Measurements from ENCODE around the gene SPEM1. TPM values are rescaled to one million over a fixed set of nuclear protein-coding genes. Genes with fewer than 3 reads are reported as not detected.

The SPEM1 gene
- total RNA-seq, 2 experiments from 2014 or later: 0.36 TPM; not detected in 1

DNA sequence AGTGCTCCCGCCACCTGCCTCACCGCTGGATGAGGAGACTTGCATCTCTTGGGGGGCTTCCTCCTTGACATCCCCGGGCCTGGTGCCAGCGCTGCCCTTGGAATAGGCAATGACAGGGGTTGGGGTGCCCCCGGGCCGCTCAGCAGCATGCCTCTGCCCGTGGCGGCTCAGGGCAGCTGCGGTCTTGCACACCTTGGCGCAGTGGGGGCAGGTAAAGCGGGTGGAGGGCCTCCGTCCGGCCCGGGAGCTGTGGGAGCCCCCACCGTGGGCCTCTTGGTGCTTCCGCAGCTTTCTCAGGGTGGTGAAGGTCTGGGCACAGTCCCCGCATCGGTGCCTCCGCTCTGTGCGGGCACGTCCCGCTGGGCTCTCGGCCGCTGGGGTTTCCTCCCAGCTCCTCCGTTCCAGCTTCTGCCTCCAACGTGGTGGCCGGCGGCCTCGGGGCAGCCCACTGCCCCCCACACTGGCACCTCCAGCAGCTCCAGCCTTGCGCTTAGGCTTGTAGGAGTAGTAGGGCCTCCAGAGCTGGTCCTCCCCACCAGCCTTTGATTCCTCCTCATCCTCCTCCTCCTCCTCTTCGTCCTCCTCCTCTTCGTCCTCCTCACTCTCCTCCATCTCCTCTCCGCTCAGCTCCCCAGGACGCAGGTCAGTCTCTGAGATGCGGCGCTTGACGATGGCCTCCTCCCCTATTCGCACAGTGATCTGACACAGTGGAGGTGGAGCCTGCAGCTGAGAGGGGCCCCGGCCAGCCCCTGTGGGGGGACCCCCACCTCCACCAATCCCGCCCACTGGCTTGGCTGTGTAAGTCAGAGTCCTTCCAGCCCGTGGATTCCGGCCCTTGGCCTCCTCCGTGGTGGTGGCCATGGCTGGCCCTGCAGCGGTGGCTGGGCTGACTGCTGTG, 42.6 kb downstream of the SPEM1 start:
- POLR2A ChIA-PET: interaction anchor here (0.6 to 16.3 kb wide), 6 partner anchors 8 to 150 kb away, joined by 3 to 122 read pairs (median 6); partner anchors contain the start of genes POLR2A and ZBTB4
- ATAC-seq (no peak), DNase-seq (no peak)
- no peak overlapping the region for H3K27ac Mint-ChIP-seq
- no peaks in the 10 kb centered on the region for H3K27me3 Mint-ChIP-seq
- no peaks in the 10 kb centered on the region for H3K9me3 Mint-ChIP-seq
- H3K36me3 Mint-ChIP-seq (ENCODE audit: low read depth): peaks cover 21% of the 10 kb centered on the region
- peaks cover 13% of the 10 kb centered on the region for H3K4me1 Mint-ChIP-seq (ENCODE audit: low read depth)
- H3K4me3 Mint-ChIP-seq: no peak overlapping the region
- intact Hi-C loops (cut with micrococcal nuclease): no loop called here
- no peak for TF ChIP-seq CTCF (IDR thresholded peaks at IDR 0.05)
- CTCF ChIA-PET: interaction anchor here (0.9 kb wide), 1 partner anchor 98 kb away, joined by 3 read pairs; no protein-coding TSS in a partner anchor

DNA sequence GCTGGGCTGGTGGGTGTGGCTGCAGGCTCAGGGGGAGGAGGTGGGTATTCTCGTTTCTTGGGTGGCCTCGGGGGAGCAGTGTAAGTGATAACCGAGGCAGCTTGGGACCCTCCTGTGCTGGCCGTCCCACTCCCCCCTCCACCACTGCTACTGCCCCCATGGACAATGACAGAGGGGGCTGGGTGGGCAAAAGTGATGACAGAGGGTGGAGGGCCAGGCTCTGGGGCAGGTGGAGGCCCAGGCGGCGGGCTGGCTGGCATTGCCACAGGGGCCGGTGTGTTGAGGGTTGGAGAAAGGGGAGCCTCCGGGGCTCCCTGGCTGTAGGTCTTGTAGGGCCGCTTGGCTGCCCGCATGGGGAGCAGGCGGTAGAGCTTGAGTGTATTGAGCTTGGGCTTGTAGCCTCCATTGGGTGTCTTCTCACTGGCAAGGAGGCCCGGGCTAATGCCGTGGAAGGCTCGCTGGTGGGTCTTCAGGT, 43.3 kb downstream of the SPEM1 start:
- no peak overlapping the region for H3K4me3 Mint-ChIP-seq

DNA sequence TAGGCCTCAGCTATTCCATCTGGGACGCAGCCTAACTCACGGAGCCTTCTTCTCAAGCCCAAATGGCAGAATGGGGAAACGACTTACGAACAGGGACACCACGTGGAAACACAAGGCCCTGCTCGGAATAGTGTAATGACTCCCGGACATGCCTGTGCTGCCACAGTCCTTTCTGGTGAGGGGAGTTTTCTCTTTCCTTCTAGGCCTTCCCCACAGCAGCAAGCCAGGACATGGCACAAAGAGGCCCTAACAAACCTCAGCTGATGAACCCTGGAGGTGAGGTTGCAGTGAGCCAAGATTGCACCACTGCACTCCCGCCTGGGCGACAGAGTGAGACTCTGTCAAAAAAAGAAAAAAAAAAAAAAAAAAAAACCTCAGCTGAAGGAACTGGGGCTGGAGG, 44.0 kb downstream of the SPEM1 start:
- DNase-seq (no peak), ATAC-seq (no peak)
- no peak overlapping the region for H3K27ac Mint-ChIP-seq
- POLR2A ChIA-PET: interaction anchor here (1.0 to 16.3 kb wide), 3 partner anchors 9 to 20 kb away, joined by 3 to 122 read pairs (median 9); partner anchors contain the start of gene ZBTB4
- no peaks in the 10 kb centered on the region for H3K27me3 Mint-ChIP-seq
- no peak for TF ChIP-seq CTCF (IDR thresholded peaks at IDR 0.05)
- H3K4me1 Mint-ChIP-seq (ENCODE audit: low read depth): peaks cover 20% of the 10 kb centered on the region
- intact Hi-C loops (cut with micrococcal nuclease): no loop called here
- H3K4me3 Mint-ChIP-seq: no peak overlapping the region
- CTCF ChIA-PET: no interaction called here
- peaks cover 18% of the 10 kb centered on the region for H3K36me3 Mint-ChIP-seq (ENCODE audit: low read depth)
- H3K9me3 Mint-ChIP-seq: no peaks in the 10 kb centered on the region

More for the DNA sequence above, 43.3 kb downstream of the SPEM1 start:
- no peak overlapping the region for H3K27ac Mint-ChIP-seq
- peaks cover 15% of the 10 kb centered on the region for H3K4me1 Mint-ChIP-seq (ENCODE audit: low read depth)
- no peak for DNase-seq
- no peak for TF ChIP-seq CTCF (IDR thresholded peaks at IDR 0.05)
- CTCF ChIA-PET: no interaction called here
- POLR2A ChIA-PET: interaction anchor here (0.6 to 16.3 kb wide), 5 partner anchors 9 to 43 kb away, joined by 3 to 122 read pairs (median 9); partner anchors contain the start of genes POLR2A and ZBTB4
- H3K27me3 Mint-ChIP-seq: no peaks in the 10 kb centered on the region
- no peak for ATAC-seq
- H3K36me3 Mint-ChIP-seq (ENCODE audit: low read depth): peaks cover 20% of the 10 kb centered on the region
- intact Hi-C loops (cut with micrococcal nuclease): no loop called here
- no peaks in the 10 kb centered on the region for H3K9me3 Mint-ChIP-seq

DNA sequence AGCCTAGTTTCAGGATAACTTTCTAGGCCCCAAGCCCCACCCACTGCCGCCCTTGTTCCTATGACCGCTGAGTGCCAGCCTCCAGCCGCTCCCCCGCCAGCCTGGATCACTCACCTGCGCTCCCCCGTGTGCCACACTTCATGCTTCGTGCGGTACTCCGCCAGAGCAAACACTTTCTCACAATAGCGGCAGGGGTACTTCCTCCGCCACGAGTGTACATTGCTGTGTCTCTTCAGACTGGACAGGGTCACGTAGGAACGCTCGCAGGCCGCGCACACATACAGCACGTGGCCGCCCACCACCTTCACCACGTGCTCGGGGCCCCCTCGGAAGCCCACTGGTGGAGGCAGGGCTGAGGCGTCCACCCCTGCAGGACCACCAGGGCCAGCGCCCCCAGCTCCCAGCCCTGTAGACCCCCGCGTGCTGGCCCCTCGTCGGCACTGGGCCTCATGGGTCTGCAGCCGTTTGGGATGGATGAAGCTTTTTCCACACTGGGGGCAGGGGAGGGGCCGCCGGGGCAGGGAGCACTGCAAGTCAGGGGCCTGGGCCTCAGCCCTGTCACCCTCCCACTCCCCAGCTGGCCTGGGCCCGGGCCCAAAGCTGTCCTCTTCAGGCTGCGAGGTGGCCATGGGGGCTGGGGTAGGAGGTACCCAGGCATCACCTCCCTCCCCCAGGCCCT, 45.6 kb downstream of the SPEM1 start:
- H3K27me3 Mint-ChIP-seq: no peaks in the 10 kb centered on the region
- no peak overlapping the region for H3K4me3 Mint-ChIP-seq
- H3K36me3 Mint-ChIP-seq (ENCODE audit: low read depth): peaks cover 16% of the 10 kb centered on the region
- POLR2A ChIA-PET: interaction anchor here (16.3 kb wide), 1 partner anchor 11 kb away, joined by 122 read pairs; the partner anchor contains the start of gene ZBTB4
- ATAC-seq: no peak
- intact Hi-C loops (cut with micrococcal nuclease): no loop called here
- no peak for DNase-seq
- H3K9me3 Mint-ChIP-seq: no peaks in the 10 kb centered on the region
- peaks cover 22% of the 10 kb centered on the region for H3K4me1 Mint-ChIP-seq (ENCODE audit: low read depth)
- no peak overlapping the region for H3K27ac Mint-ChIP-seq
- no peak for TF ChIP-seq CTCF (IDR thresholded peaks at IDR 0.05)
- CTCF ChIA-PET: interaction anchor here (2.2 kb wide), 1 partner anchor 10 kb away, joined by 8 read pairs; no protein-coding TSS in a partner anchor

Data from activated CD8-positive, alpha-beta T cell treated with anti-CD3 and anti-CD28 coated beads for 36 hours (primary cell).